Stimulated activated CD8-positive, alpha-beta memory T cell treated with anti-CD3 and anti-CD28 coated beads, Interleukin-15, amount 100 ng/mL, for 48 hours (primary cell): ENCODE data around the gene CCDC134.
"Not testable (repeated sequence)": the region's sequence is repeated elsewhere in the genome, so short reads cannot be mapped to it uniquely, and the experiment has no call there.

Source experiments
- DNase-seq, 2 donors: peaks; one replicate each; pipeline ENCODE4 v3.0.0-alpha.2; 2020; ENCODE audit warnings: low read depth in 2 of 2

CCDC134 gene

GRCh38 chr22:41844036-41844435 is 43.6 kb downstream of the CCDC134 start:
- DNase-seq: no peak

DNA sequence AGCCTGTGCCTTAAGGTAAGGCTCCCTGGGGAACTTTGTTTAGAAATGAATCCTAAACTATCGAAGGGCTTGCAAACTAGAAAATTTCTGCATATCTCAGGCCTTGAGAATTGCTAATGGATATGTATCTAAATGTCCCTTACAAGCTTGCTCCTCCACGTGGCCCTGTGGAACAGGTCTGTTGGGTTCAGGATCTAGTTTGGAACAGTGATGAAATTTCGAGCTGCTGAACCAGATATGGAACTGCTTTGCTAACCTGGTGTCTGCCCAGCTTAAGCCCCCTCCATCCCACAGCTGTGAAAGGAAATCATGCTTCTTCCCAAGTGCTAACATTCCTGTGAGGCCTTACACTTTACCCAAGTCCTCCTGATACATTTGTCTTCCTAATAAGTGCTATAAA is 44.0 kb downstream of the CCDC134 start:
- DNase-seq: no peak

GRCh38 chr22:41845380-41846267 is 45.1 kb downstream of the CCDC134 start:
- no peak for DNase-seq

GRCh38 chr22:41846268-41846987 is 45.9 kb downstream of the CCDC134 start:
- DNase-seq: no peak

DNA sequence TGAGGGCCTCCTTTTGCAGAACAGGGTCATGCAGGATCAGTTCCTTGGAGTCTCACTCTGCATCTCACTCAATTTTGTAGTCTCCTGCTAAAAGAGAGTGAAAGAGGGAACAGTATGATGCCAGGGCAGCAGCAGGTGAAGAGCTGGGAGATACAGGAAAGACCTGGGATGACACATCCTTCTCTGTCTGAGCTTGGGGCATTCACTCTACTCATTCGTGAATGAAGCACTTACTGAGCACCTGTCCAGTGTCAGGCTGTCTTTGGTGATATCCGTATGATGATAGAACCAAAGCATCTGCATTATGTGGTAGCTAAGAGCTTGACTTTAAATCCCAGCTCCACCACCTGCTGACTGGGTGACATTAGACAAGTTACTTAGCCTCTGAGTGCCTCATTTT is 46.8 kb downstream of the CCDC134 start:
- DNase-seq: no peak

DNA sequence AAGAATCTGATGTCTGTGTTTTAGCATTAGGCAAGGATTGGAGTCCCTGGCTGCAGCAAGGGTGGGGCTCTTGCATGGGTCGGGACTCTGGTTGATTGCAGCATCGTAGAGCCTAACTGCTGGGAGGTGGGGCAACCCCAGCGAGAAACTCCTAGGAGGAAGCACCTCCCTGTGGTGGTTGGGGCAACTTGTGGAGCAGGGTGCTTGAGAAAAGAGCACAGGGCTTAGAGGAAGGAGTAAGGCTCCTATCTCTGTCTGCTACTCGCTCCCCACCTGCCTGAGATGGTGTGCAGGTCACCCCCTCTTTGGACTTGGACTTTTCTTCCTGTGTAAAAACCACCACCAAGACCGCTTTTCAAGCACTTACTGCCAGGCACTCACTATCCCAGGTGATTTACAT is 48.0 kb downstream of the CCDC134 start:
- DNase-seq: no peak

- DNase-seq: no peak
These were observed 56.0 kb downstream of the CCDC134 start for GRCh38 chr22:41856469-41856868.

GRCh38 chr22:41857155-41857859 is 56.8 kb downstream of the CCDC134 start:
- peak; percentile 70 to 78 for DNase-seq

GRCh38 chr22:41857860-41858199 is 57.4 kb downstream of the CCDC134 start:
- DNase-seq: no peak

DNA sequence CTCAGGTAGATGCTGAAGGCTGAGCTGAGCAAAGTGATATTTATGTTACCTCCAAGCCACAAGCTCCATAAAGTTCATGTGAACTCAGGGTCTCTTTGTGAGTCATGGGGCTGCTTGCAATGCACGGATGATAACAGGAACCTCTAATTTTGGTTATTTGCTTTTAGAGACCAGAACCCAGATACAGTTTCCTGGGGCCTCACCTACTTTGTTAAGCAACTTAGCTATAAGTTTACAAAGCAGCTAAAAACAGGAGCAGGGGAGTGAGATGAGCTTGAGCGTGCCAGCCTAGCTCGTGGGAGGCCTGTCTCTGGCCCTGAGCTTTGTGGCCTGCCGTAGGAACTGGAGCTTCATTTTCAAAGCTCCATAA is 61.7 kb downstream of the CCDC134 start:
- DNase-seq: peak; percentile 22 to 34

DNA sequence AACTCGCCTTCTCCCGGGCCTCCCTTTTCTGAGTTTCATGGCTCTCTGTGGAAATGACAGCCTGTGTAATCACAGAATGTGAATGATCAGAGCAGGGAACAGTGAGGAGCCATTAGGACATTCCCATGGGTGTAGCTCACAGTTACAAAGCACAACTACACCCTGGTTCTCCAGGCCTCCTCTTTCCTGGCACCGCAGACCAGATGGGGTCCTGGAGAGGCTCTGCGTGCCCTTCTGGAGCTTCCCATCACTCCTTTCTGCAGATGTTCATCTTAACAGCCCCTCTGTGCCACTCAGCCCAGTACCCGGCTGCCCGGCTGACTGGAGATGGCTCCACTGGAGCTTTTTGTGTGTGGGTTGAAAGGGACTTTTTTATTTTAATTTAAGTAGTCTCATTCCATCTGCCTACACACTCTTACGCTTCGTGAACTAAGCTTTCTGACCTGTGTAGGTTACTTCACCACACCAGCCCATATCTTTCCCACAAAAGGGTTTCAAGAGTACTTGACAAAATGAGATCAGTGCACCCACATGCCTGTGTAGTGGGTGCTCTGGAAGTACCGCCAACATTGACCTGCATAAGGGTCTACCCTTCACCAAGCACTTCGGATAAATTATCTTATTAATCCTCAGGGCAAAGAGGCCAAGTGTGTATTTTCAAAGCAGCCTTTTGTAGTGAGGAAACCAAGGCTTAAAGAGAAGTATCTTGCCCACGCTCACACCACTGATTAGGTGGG is 62.2 kb downstream of the CCDC134 start:
- peak; percentile 38 to 52 for DNase-seq

- DNase-seq: no peak
These were observed 63.0 kb downstream of the CCDC134 start for GRCh38 chr22:41863472-41863871.

- DNase-seq: no peak
These were observed 68.1 kb downstream of the CCDC134 start for GRCh38 chr22:41868556-41868955.

GRCh38 chr22:41870081-41870480 is 69.6 kb downstream of the CCDC134 start:
- not testable (repeated sequence) for DNase-seq

DNA sequence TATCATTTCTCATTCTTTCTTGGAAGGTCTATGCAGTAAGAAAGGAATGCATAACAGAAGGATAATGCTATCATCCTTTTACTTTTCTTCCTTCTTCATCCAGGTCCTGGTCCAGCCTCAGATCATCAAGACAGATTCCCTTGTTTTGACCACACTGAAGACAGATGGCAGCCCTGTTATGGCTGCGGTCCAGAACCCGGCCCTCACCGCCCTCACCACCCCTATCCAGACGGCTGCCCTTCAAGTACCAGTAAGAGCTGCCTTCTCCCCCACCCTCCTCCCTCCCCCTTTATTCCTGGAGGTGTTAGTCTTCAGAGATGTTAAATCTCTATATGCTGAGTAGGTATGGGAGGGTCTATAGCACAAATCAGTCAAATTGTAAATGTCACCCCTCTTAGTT is 70.3 kb downstream of the CCDC134 start:
- no peak for DNase-seq

DNA sequence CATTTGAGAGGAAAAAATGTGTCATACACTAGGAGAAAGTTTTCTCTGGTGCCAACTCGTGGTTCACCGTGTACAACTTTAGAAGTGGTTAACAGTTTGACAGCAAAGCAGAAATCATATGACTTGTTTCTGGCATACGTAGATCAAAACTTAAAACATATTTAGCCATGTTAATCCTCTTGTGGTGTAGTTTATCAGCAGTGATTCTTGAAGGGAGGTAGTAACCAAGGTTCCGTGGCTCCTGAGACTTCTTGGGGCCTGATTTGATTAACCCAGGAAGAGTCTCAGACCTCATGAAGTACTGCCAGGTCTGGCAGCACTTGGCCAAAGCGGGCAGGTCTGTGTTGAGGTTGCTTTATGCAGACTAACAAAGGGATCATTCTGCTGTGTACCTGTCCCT is 72.9 kb downstream of the CCDC134 start:
- no peak for DNase-seq

GRCh38 chr22:41874090-41874489 is 73.6 kb downstream of the CCDC134 start:
- no peak for DNase-seq

DNA sequence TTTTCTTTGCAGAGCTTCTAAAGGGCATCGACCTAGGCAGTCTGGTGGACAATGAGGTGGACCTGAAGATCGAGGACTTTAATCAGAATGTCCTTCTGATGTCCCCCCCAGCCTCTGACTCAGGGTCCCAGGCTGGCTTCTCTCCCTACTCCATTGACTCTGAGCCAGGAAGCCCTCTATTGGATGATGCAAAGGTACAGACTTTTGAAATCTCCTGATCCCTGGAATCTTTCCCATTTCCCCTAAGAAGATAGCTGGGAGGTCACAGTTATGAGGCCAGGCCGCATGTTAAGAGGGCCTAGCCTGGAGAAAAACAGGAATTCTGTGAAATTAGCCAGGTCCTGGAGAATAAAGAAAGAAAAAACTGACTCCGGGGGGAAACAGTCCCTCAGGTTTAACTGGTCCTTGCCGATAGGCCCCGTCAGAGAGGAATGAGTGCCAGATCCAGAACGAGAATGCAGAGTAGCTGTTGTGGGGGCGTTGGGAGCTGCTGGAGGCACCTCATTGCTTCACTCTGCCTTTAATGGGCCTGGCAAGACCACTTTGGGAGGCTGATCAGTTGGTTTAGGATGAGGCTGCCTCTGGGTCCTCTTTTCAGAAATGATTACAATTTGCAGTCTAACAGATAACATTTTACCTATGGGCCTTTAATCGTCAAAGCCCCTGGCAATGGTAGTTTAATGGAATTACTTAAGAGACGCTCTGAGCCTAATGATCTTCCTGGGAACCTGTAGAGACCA is 75.2 kb downstream of the CCDC134 start:
- no peak for DNase-seq
